ENCODE data around the gene INPP5B.

DNA sequence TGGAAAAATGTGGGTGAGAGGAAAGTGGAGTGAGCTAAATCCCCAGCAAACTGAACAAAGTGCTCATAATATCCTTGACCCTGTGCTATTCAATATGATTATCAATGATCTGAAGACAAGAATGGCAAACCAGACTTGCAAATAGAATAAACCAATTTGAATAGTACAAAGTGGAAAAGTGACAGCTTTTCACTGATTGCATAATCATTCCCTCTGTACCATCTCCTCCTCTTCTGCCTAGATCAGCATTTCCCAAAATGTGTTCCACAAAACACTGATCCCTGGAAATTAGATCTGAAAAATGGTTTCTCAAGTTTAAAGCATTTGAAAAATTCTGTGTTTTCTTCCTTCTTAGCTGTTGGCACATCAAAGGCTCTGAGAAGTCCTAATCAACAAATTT, 95.6 kb downstream of the INPP5B start:
- TF ChIP-seq, protein P1, sequence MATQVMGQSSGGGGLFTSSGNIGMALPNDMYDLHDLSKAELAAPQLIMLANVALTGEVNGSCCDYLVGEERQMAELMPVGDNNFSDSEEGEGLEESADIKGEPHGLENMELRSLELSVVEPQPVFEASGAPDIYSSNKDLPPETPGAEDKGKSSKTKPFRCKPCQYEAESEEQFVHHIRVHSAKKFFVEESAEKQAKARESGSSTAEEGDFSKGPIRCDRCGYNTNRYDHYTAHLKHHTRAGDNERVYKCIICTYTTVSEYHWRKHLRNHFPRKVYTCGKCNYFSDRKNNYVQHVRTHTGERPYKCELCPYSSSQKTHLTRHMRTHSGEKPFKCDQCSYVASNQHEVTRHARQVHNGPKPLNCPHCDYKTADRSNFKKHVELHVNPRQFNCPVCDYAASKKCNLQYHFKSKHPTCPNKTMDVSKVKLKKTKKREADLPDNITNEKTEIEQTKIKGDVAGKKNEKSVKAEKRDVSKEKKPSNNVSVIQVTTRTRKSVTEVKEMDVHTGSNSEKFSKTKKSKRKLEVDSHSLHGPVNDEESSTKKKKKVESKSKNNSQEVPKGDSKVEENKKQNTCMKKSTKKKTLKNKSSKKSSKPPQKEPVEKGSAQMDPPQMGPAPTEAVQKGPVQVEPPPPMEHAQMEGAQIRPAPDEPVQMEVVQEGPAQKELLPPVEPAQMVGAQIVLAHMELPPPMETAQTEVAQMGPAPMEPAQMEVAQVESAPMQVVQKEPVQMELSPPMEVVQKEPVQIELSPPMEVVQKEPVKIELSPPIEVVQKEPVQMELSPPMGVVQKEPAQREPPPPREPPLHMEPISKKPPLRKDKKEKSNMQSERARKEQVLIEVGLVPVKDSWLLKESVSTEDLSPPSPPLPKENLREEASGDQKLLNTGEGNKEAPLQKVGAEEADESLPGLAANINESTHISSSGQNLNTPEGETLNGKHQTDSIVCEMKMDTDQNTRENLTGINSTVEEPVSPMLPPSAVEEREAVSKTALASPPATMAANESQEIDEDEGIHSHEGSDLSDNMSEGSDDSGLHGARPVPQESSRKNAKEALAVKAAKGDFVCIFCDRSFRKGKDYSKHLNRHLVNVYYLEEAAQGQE (IDR thresholded peaks at IDR 0.05; ENCODE audit: insufficient read depth in 1 of 2, low read depth in 2 of 2, low read length in 2 of 2), result no peak
- TF ChIP-seq SIN3A (IDR thresholded peaks at IDR 0.05; ENCODE audit: borderline replicate concordance, insufficient read depth, low read length) (no peak), TAF1 (IDR thresholded peaks at IDR 0.05; ENCODE audit: borderline replicate concordance, insufficient read depth, low read length) (no peak)
